SK-N-MC (cell line): Measurements from ENCODE around the gene PPIH.
"Not testable (repeated sequence)": the region's sequence is repeated elsewhere in the genome, so short reads cannot be mapped to it uniquely, and the experiment has no call there.

ENCODE experiments used
- DNase-seq: peaks from one replicate; pipeline ENCODE4 v3.0.0-alpha.2; 2011; ENCODE audit warnings: low read depth, low spot score
- H3K27ac ChIP-seq: fragments of 200-600 bp; sonication (generic); 2 replicates; pipeline ENCODE4 v1.5.1; 2016; ENCODE audit warnings: mixed run types
- H3K36me3 ChIP-seq: fragments of 200-600 bp; sonication (generic); 2 replicates; pipeline ENCODE4 v1.6.1; 2017; ENCODE audit warnings: antibody characterized with exemption, low read length, mixed read lengths; ENCODE audit not compliant: insufficient read depth
- H3K4me3 ChIP-seq: fragments of 200-600 bp; sonication (generic); 2 replicates; pipeline ENCODE4 v1.5.1; 2016
- H3K9ac ChIP-seq: fragments of 200-600 bp; sonication (generic); 2 replicates; pipeline ENCODE4 v1.8.0; 2017; ENCODE audit warnings: mixed run types, mixed read lengths; ENCODE audit not compliant: insufficient read length
- H3K9me3 ChIP-seq: fragments of 200-600 bp; sonication (generic); 2 replicates; pipeline ENCODE4 v1.6.1; 2017; ENCODE audit warnings: low read depth, mild to moderate bottlenecking, antibody characterized with exemption, low read length, moderate library complexity, mixed read lengths
- EZH2 ChIP-seq: fragments of 200-600 bp; sonication (generic); IDR thresholded peaks from one replicate; pipeline ENCODE4 v1.6.1; 2017; ENCODE audit warnings: antibody characterized with exemption
- FOXP2 ChIP-seq: optimal IDR thresholded peaks from 2 replicates; pipeline ENCODE3; 2011; ENCODE audit warnings: mild to moderate bottlenecking, moderate library complexity; ENCODE audit not compliant: insufficient read depth; ENCODE audit errors: extremely low read length, control extremely low read depth
- POLR2AphosphoS5 ChIP-seq: IDR thresholded peaks from 2 replicates; pipeline ENCODE4 v1.6.1; 2012; ENCODE audit warnings: mild to moderate bottlenecking, low read depth, low read length, borderline replicate concordance

Gene PPIH

GRCh38 chr1:42680055-42680454, 21.8 kb downstream of the PPIH start:
- Histone ChIP-seq H3K9ac (no peak overlapping the region), H3K4me3 (peak overlapping the region; percentile 96), H3K27ac (0 out of 2 replicates have a peak overlapping the region, but pooled peaks have one; percentile 33), H3K9me3 (no peaks in the 10 kb centered on the region), H3K36me3 (peaks cover 28% of the 10 kb centered on the region)
- TF ChIP-seq EZH2 (no peak), FOXP2 (no peak), POLR2AphosphoS5 (no peak)
- DNase-seq, result no peak

- Histone ChIP-seq H3K9ac (peak overlapping the region; percentile 98), H3K36me3 (peaks cover 31% of the 10 kb centered on the region), H3K4me3 (peak overlapping the region; percentile 96), H3K9me3 (no peaks in the 10 kb centered on the region), H3K27ac (peak overlapping the region; percentile 90)
- TF ChIP-seq POLR2AphosphoS5, result no peak
- TF ChIP-seq FOXP2, result no peak
- TF ChIP-seq EZH2, result no peak
- DNase-seq, result no peak
Measured at GRCh38 chr1:42680921-42681683, 22.9 kb downstream of the PPIH start.

GRCh38 chr1:42681741-42682483, 23.7 kb downstream of the PPIH start, which contains the start of gene YBX1:
Gene YBX1, plus strand, starts transcription at chr1:42682418. Its CDS starts 148 bp downstream, at chr1:42682566.
- peak within 1 kb of the TSS; percentile 90 for H3K27ac ChIP-seq
- H3K4me3 ChIP-seq, result peak within 1 kb of the TSS; percentile 96
- TF ChIP-seq FOXP2 (no peak), POLR2AphosphoS5 (peak; percentile 93), EZH2 (no peak)
- H3K9me3 ChIP-seq, result no peaks in the 10 kb centered on the region
- H3K36me3 ChIP-seq, result peaks cover 39% of the 10 kb centered on the region
- DNase-seq, result peak; percentile 99
- H3K9ac ChIP-seq, result peak within 1 kb of the TSS; percentile 98

- peak overlapping the region; percentile 96 for H3K4me3 ChIP-seq
- not testable (repeated sequence) for DNase-seq, H3K27ac ChIP-seq, H3K9me3 ChIP-seq
- peaks cover 44% of the 10 kb centered on the region for H3K36me3 ChIP-seq
- H3K9ac ChIP-seq, result peak overlapping the region; percentile 68
Measured at GRCh38 chr1:42682484-42682738, 24.2 kb downstream of the PPIH start.

DNA sequence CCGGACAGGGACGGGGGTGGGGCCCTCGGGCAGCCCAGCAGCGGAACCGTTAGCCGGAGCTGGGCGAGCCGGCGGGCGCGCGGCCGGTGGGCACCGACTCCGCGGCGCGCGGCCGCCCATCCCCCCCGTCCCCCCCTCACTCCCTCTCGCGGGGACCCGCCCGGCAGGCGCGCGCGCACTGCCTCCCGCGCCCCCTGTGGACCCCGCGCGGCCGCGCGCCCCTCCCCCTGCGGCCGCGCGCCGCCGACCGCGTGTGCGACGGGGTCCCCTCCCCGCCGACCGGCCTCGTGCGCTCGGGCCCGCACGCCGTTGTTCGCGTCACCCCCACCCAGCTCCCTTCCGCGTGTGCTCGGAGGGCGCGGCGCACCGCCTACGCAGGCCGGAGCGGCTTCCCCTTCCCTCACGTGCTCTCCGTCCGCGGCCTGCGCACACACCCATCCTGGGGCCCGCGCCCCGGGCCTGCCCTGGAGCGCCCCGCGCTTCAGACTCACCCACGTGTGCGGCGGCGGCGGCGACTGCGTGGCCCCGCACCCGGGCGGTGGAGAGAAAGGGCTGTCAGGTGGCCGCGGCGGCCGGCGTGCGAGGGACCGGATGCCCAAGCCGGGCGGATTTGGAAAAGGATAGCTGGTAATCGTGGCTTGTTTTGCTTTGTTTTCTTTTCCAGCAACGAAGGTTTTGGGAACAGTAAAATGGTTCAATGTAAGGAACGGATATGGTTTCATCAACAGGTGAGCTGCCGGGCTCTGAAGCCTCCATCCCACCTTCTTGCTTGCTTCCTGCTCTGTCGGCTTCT, 24.7 kb downstream of the PPIH start:
- Histone ChIP-seq H3K27ac (peak overlapping the region; percentile 60), H3K36me3 (peaks cover 49% of the 10 kb centered on the region)
- no peak for DNase-seq

GRCh38 chr1:42684139-42684538, 25.9 kb downstream of the PPIH start:
- Histone ChIP-seq H3K4me3 (peak overlapping the region; percentile 93), H3K36me3 (peaks cover 62% of the 10 kb centered on the region), H3K27ac (no peak overlapping the region), H3K9me3 (no peaks in the 10 kb centered on the region), H3K9ac (peak overlapping the region; percentile 94)
- DNase-seq, result no peak
- TF ChIP-seq POLR2AphosphoS5 (no peak), FOXP2 (no peak), EZH2 (no peak)

More for the DNA sequence above, 24.7 kb downstream of the PPIH start:
- H3K9me3 ChIP-seq, result no peaks in the 10 kb centered on the region
- TF ChIP-seq POLR2AphosphoS5 (peak; percentile 42; the same call in 1 of the 2 replicates), EZH2 (no peak)
- H3K9ac ChIP-seq, result peak overlapping the region; percentile 94
- peak overlapping the region; percentile 96 for H3K4me3 ChIP-seq

- Histone ChIP-seq H3K36me3 (peaks cover 84% of the 10 kb centered on the region), H3K27ac (no peak overlapping the region)
Measured at GRCh38 chr1:42686418-42686817, 28.2 kb downstream of the PPIH start.

DNA sequence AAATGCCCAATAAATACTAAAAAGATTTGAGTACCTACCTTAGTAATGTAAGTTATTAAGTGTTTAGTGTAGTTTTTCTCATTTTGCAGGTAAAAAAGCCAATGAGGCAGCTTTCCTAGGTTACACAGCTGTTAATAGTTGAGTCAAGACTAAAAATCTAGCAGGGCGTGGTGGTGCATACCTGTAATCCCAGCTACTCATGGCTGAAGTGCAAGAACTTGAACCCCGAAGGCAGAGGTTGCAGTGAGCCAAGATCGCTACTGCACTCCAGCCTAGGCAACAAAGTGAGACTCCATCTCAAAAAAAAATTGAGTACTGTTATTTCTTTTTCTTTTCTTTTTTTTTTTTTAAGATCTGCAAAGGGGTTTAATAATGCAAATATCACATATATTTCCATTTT, 31.7 kb downstream of the PPIH start:
- no peak for DNase-seq
- Histone ChIP-seq H3K4me3 (no peak overlapping the region), H3K9me3 (no peaks in the 10 kb centered on the region), H3K9ac (no peak overlapping the region), H3K27ac (no peak overlapping the region), H3K36me3 (peaks cover 100% of the 10 kb centered on the region)
- TF ChIP-seq POLR2AphosphoS5 (no peak), EZH2 (no peak), FOXP2 (no peak)

More at GRCh38 chr1:42686418-42686817, 28.2 kb downstream of the PPIH start:
- no peaks in the 10 kb centered on the region for H3K9me3 ChIP-seq
- DNase-seq, result no peak
- H3K4me3 ChIP-seq, result peak overlapping the region; percentile 93
- TF ChIP-seq EZH2 (no peak), POLR2AphosphoS5 (no peak), FOXP2 (no peak)
- peak overlapping the region; percentile 94 for H3K9ac ChIP-seq
